ENCODE measurements around the gene HTR2C.
"Not testable (repeated sequence)": the region's sequence is repeated elsewhere in the genome, so short reads cannot be mapped to it uniquely, and the experiment has no call there.

- not testable (repeated sequence) for TF ChIP-seq ZFP36 (IDR thresholded peaks at IDR 0.05; ENCODE audit: borderline replicate concordance, partially characterized antibody); POLR2A (IDR thresholded peaks at IDR 0.05; ENCODE audit: low read length); KDM1A (IDR thresholded peaks at IDR 0.05; ENCODE audit: low read depth); REST (IDR thresholded peaks at IDR 0.05); MAX (IDR thresholded peaks at IDR 0.05)
These were observed 349.4 kb downstream of the HTR2C start for GRCh38 chrX:114933291-114933690.

Data from A549 (cell line).